Measurements from ENCODE around the gene TMEM33.

The TMEM33 gene

DNA sequence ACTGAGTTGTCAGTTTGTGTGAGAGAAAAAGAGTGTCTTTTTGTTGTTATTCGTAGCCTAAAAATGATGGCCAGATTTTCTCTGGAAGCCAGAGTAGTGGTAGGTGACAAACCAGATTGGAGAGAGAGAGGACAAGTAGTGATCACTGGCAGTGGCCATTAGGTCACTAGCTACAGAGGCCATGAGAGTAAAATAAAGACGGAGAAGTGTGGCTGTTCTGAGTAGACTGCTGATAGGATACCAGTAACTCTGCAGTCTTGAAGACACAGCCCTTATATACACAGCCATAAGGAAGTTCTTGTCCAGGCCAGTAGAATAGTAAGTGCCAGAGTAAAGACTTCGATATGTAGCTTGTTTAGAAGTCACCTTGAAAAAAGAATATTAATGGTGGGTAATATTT is 62.8 kb downstream of the TMEM33 start:
- DNase-seq (ENCODE audit: low read depth) = no peak

GRCh38 chr4:41999321-41999720 is 64.1 kb downstream of the TMEM33 start:
- no peak for DNase-seq (ENCODE audit: low read depth)

DNA sequence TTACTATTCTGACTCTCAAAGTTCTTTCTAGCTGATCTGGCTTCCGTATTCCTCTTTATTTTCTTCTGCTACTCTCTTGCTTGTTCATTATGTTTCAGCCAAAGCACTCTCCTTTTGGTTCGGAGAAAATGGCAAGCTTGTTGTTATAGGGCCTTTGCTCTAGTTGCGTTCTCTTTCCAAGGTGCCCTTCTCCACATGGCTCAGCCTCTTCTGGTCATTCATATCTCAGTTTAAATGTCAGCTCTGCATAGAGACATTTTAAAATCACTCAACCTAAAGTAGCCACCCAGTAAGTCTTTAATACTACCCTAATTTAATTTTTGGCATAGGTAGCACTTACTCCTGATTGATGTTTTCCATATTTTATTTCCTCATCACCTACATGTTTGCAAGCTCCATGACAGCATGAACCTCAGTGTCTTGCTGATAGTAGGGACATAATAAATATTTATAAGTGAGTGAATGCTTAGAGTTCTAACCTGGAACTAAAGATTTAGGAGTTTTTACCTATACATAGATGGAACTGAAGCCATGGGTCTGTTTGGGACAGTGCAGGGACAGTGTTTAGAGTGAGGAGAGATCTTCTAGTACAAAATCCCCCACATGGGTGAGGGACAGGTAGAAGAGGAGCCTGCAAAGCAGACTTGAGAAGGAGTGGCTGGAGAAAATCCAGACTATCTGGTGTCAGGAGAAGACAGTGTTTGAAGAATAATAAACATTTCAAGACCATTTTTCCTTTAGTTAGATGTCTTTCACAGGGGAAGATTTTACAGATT is 73.0 kb downstream of the TMEM33 start:
- no peak for DNase-seq (ENCODE audit: low read depth)
